GM19467 (cell line): Measurements from ENCODE around the gene URB1.
"Not testable (repeated sequence)": the region's sequence is repeated elsewhere in the genome, so short reads cannot be mapped to it uniquely, and the experiment has no call there.

Source experiments
- ATAC-seq: cut with Tn5 transposase; IDR thresholded peaks from one replicate; pipeline ENCODE4 v1.9.1; 2021; ENCODE audit warnings: mild to moderate bottlenecking, moderate library complexity; ENCODE audit not compliant: unreplicated experiment

URB1 gene

DNA sequence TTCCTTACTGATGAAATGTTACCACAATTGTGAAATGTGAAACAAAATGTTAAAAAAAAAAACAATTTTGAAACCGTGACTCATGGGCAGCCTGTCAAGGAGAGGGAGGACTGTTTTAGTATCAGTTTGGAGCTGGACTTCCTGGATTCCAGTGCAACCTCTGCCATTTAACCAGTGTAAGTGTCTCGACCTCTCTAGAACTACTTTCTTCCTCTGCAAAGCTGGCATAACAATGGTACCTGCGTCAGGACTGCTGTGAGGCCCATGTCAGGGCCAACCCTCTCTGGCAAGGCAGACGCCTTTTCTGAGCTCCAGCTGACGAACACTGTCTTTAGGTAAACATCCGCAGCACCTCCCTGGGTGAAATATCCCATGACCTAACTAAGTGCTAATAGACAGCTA, 20.9 kb downstream of the URB1 start:
- ATAC-seq: no peak

DNA sequence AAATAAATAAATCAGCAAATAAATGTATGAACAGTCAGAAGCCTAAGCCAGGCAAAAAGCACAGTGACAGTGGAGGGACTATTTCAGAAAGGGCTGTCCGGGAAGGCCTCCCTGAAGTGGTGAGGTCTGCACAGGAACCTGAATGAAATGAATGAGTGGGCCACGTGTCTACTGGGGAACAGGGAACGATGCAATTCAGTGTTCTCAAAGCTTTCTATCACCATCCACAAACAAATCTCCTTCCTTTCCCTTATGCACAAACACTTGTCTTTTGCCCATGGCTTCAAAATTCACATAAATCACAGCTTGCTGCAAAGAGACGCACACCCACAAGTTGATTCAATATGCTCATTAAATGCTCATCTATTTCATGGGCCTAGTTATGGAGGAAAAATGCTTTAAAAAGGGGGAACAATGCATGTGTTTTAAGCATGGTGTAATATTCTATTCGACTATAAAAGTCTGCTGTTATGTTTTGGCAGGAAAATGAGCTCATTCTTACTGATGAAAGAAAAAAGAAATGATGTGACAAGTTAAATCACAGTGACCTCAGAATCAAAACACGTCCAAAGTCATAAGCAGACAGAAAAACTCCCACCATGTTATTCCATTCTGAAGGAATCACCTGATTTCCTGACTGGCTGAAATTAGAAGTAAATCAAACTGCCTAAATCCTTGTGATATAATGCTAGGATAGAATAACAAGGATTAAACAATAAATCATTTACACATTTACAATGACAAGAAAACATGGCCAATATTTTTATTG, 21.6 kb downstream of the URB1 start:
- no peak for ATAC-seq

DNA sequence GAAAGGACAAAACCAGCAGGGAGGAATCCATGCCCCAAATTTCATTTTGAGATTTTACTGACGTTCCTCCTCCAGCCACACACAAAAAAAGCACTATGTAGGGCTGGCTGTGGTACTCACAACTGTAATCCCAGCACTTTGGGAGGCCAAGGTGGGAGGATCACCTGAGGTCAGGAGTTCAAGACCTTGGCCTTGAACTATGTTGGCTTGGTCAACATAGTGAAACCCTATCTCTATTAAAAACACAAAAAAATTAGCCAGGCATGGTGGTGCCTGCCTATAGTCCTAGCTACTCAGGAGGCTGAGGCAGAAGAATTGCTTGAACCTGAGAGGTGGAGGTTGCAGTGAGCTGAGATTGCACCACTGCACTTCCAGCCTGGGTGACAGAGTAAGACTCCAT, 23.9 kb downstream of the URB1 start:
- not testable (repeated sequence) for ATAC-seq

DNA sequence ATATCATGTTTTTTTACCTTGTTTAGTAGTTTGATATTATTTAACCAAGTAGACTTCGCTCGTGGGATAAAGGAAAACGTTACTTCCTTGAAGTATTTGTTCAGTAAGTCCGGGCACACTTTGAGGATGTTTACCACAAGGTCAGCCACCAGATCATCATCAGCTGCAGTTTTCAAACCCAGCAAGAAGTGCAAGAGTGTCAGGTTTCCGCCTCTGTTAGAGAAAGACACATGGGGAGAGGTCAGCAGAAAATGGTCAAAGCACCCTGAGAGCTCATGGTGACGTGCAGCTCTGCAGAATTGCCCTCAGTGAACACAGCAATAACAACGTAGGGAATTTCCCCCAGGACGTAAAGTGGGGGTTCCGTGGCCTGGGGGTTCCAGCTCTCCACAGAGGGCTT, 24.4 kb downstream of the URB1 start:
- ATAC-seq: no peak

DNA sequence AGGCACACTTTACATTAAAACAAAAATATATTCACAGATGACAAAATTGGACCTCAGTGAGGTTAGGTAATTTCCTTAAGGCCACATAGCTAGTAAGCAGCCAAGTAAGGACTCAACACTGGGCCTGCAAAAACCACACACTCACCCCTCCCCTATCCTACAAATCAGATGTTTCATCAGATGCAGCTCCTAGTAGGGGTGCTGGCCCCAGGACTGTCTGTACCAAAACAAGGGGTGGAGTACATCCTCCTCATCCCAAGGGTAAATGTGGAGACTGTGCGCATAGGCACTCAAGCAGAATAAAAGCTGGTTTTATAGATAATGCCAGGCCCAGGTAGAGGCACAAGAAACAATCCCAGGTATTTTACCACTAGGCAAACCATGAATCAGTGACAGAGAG, 25.7 kb downstream of the URB1 start:
- no peak for ATAC-seq

DNA sequence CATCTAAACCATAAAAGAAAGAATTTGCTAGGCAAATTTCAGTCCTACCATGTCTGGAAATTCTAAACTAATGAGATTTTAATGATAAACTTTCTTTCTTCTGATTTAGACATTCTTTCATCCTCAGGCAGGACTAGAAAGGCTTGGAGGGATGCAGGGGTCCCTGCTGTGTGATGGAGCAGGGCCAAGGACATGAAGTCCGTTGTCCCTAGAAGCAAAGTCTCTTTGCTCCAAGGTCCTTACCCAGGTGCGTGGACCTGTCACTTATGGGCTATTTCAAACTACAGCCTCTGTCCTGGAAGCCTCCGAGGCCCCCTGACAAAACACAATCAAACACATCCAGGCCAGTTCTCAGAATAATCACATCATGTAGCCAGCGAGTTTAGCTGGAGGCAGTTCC, 26.6 kb downstream of the URB1 start:
- no peak for ATAC-seq

DNA sequence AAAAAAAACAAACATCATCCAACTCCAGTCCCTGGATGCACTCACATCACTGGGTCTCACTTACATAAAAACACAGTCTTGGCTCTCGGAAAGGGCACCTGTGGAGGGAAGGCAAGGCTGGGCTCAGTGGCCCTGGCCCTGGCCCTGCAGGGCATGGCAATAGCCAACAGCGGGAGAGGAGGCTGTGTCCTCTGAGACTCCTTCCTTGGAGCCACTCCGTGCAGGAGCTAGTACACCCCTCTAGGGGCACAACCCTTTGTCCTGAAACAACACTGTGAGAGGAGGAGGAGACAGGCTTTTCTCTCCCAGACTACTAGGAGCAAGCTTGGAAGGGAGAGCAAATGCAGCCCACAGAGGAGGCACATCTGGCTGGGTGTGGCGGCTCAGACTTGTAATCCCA, 28.0 kb downstream of the URB1 start:
- no peak for ATAC-seq

DNA sequence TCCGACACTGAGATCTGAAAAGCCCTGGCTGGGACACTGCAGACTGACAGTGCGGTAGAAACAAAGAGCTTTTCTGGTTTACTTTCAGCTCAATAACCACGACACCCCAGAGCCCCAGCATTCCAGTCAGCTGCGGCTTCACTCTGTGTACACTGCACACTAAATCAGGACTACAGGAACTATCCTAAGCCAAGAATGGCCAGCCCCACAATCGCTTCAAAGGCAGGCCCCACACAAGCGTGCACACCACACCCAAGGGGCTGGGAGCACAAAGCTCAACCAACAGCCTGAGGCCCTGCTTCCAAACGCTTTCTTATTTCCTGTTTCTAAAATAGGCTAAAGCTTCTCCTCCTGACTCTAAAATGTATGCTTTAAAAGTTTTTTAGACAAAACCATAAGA, 28.4 kb downstream of the URB1 start:
- no peak for ATAC-seq

DNA sequence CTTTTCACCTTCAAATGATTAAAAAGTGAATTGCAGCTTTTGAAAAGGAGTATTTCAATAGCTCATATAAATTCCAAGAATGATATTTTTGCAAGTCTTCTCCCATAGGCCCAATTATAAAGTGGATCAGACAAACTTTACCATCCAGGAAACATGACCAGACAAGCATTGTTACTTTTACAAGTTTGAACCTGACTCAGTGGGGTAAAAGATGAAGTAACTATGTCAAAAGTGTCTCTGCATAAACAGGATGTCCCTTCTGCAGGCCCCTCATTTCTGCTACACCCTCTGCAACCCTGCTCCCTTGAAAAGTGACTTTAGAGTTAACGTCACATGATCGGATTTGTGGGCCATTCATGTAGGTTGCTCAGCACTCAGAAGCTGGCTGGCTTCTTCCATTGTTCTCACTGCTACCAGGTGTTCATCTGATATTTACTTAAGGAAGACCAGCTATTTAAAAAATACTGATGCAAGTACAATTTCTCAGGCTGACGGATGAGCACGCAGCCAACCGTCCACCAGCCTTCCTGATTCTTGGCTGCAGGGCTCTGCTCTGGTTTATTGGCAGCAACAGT, 32.3 kb downstream of the URB1 start:
- ATAC-seq: no peak

DNA sequence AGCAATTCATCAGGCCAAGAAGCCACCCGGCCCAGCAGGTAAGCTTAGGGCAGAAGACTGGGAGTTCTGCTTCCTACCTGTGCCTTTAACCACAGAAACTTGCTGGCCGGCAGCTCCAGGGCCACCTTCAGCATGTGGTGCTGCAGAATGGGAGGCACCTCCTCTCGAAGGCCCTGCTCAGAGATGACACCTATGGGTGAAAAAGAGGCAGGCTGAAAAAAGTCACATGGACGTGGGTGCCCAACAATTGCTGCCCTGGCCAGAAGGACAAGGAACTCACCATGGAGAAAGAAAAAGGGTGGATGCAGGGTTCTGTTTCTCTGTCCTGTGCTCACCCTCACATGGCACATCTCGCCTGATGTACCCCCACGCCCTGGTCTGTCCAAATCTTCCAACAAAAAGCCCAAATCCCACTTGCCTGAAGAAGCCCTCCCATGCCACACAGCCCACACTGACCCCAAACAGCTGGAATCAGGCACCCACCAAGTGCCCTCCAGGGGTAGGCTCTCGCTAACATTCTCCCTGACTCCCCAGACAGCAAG, 33.0 kb downstream of the URB1 start:
- ATAC-seq: no peak

DNA sequence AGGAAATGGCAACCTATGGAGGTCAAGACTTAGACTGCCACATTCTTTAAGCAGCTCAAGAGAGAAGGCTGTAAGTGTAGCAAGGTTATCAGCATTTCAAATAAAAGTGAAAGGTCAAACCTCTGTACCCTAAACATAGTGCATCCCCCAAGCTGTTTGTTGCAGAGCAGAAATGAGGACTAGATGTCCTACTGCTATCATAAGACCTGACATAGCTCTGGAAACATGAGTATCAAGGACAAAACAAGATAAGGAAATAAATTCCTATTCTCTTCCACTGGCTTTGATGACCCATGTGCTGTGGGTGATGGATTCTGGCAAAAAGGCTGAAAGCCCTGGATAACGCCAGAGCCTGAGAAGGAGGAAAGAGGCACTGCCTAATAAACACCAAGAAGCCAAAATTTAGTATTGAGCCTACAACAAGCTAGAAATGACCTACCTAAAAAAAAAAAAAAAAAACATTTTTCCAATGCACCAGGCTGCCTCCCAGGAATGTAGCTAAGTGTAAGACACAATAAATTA, 35.9 kb downstream of the URB1 start:
- ATAC-seq: no peak

DNA sequence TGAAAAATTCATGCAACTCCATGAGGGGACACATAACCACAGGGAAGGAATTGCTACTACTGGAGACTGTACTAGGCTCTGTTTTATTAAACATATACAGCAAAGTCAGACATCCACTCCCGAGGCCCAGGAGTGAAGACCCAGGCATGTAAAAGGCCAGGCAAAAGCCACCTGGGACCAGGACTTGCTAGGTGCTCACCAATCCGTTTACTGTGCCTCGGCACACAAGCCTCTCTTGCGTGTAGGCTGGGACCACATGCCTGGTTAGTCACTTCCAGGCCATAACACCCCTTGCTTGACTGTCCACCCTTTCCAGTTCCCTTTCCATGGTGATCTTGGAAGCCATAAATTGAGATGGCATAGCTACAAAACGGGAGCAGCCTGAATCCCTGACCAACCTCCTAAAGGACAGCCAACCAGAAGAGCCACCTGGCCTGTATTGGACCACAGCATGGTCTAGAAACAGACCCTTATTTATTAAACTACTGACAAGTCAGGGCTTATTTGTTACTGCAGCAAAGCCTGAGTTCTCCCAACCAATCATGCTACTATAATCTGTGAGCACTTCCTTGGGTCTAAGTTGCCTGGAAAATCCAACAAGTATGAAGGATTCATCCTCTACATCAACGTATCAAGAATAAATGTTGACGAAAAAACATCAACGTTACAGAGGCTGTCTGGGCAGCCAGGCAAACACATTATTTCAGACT, 39.7 kb downstream of the URB1 start:
- ATAC-seq: no peak

DNA sequence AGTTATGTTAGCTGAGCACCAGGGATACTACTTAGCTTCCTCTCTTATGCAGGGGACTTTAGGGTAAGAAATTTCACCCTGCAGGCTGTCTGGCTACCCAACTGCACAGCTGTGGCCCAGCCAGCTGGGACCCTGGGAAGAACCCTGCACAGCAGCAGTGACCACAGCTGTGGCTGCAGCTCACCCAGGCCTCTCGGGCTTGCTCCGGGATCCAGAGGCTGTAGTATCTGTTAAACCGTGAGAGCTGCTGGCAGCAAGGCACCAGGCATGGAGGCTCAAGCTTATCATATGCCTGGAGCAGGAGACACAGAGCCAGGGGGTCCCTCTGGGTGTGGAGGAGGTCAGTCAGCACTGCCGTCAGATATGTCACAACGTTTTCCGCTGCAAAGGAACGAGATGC, 40.3 kb downstream of the URB1 start:
- ATAC-seq: no peak

DNA sequence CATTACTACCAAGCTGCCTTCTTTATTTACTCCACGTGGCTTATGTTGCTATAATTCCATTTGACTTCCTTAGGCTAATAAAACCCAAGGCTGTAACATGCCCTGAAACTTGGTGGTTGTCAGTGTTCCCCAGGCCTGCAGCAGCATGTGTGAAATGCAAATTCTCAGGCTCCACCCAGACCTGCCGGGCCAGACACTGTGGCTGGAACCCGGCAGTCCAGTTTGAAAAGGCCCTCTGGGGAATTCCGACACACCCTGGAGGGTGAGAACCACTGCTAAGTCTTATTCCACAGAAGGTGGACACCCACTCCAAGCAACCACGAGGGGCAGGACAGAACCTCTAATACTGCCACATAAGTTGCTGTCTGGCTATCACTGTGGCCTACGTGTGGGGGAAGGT, 41.4 kb downstream of the URB1 start:
- ATAC-seq: no peak

DNA sequence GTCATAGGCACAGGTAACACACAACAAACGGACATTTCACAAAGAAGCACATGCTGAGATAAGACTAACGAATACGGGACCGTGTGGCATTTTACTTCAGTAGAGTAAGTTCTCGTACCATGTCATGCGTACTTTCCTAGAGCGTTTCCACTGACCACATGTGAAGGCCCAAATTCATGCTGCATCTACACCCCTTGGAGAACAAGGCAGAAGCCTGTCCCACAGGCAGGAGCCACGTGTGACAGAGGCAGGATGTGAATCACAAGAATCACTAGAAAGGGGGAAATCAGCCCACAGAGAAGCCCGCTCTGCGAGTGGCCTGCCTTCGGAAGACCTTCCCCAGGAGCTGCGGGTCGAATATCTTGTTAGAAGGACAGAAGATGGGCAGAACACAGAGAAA, 41.8 kb downstream of the URB1 start:
- ATAC-seq: no peak

DNA sequence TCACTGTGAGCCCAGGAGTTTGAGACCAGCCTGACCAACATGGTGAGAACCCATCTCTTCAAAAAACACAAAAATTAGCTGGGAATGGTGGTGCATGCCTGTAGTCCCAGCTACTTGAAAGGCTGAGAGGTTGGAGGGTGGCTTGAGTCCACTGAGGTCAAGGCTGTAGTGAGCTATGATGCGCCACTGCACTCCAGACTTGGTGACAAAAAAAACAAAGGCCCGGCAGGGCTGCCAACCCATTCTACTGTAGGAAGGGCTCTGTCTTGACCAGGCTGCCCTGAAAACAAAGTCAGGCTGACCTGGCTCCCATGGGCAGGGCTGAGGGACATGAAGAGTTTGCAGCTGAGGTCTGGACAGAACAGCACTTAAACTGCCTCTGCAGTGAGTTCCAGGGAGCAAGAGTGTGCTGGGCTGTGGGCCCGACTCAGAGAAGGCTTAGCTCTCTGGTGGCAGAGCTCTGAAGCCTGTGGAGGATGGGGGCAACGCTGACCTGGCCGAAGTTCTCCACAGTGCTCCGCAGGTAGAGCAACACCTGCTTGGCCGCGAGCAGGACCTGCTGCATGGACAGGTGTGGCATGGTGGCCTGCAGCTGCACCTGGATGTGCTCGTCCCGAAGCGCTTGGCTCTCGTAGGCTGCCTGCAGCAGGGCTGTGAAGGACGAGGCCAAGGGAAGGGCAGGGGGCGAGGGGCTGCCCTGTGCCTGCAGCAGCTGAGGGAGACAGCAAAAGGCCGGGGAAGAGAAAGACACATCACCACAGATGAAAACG, 42.4 kb downstream of the URB1 start:
- ATAC-seq: no peak

DNA sequence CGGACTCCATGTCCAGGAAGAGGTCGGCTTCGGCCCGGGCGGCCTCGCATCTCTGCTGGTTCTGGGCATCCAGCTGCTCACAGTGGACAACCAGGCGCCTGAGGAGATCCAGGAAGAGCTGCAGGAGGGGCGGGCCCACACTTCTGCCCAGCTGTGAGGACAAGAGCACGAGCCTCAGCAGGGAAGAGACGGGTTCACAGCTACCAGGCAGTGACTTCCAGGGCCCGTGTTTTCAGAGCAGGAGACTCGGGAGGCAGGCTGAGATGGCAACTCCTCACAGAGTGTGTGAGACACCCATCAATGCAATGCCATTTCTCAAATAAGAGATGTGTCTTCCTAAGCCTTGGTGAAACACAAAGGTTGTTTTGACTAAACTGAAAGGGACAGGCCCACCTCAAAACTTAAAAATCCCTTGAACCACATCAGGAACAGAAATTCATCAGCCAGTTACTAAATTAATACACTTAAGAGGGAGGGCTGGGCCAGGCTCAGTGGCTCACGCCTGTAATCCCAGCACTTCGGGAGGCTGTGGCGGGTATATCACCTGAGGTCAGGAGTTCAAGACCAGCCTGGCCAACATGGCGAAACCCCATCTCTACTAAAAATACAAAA, 43.4 kb downstream of the URB1 start:
- no peak for ATAC-seq

DNA sequence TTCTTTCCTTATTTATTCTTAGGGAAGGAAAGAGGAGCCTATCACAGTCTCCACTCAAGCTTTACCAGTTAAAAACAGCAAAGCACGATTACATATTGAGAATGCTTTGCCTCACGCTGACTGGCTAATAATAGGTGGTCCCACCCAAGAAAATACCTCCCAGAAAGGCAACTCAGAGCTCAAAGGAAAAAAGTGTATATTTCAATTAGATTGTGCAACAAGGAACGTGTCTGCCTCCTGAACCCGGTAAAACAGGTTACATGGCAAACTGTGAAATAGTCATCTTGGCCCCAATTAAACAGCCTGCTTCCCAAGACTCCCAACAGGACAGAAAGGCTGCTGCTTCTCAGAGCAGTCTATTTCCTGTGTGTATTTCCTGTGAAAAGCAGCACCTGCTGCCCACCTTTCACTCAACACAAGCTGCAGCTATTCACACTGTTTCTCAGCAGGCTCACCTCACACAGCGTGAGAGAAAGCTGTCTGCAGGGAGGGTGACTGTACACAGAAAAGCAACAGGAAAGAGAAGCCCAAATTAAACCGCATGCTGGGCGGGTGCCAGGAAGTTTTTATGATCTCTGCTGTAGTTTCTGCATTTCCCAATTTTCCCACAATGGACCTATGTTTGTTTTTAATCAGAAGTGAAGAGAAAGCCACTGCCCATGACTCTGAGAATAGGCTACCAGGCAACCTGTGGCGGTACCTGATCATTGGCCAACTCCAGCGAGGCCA, 44.0 kb downstream of the URB1 start:
- ATAC-seq: no peak

DNA sequence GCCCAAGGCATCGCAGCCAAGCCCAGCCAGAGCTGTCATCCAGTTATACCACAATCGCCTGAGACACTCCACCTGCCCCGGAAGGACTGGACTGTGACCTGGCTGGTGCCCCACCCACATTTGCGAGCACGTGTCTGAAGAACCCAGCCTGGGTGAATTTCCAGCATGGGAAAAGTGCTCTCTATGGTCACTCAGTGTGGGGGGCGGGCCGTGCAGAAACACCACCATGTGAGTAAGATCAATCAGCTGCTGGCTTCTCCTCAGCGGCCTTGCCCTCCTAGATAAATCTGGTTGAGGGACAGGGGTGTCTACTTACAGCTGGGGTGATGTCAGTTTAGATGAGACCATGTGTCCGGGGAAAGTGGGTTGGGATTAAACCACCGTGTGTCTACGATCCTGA, 44.8 kb downstream of the URB1 start:
- ATAC-seq: no peak

DNA sequence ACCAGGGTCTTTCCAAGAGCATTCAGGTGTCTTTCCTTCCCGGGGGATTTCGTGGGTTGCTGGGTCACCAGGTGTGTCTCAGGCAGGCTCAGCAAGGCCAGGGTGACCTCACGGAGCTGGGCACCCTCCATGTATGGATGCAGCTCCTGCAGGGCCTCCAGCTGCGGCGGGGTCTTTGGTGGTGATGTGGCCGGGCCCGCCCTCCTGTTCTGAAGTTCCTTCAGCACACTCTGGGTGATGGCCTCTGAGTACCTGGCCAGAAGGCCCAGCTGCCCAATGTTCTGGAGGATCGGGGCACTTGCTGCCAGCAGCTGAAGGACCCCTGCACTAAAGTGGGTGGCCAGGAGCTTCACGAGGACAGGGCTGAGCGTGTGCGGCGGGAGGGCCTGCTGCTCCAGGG, 45.5 kb downstream of the URB1 start:
- no peak for ATAC-seq
